Neural crest cell (in vitro differentiated cells): Measurements from ENCODE around the gene PRDM16. TPM values are rescaled to one million over a fixed set of nuclear protein-coding genes. Genes with fewer than 3 reads are reported as not detected.

Experiments used
- DNase-seq: peaks from one replicate; pipeline ENCODE4 v3.0.0; 2021; ENCODE audit warnings: low read depth, mixed read lengths, low spot score
- H3K27ac Mint-ChIP-seq: one replicate; pipeline ENCODE4 v1.8.0; 2021; ENCODE audit warnings: mild to moderate bottlenecking, mixed read lengths; ENCODE audit not compliant: unreplicated experiment
- H3K27me3 Mint-ChIP-seq: 2 replicates; pipeline ENCODE4 v1.8.0; 2021; ENCODE audit warnings: low read depth, mild to moderate bottlenecking, mixed read lengths
- H3K36me3 Mint-ChIP-seq: 2 replicates; pipeline ENCODE4 v1.8.0; 2021; ENCODE audit warnings: low read depth, mild to moderate bottlenecking, mixed read lengths
- H3K4me1 Mint-ChIP-seq: 2 replicates; pipeline ENCODE4 v1.8.0; 2021; ENCODE audit warnings: mixed read lengths
- H3K4me3 Mint-ChIP-seq: one replicate; pipeline ENCODE4 v1.8.0; 2021; ENCODE audit warnings: mild to moderate bottlenecking, mixed read lengths
- H3K9me3 Mint-ChIP-seq: 2 replicates; pipeline ENCODE4 v1.8.0; 2021; ENCODE audit warnings: mixed read lengths
- total RNA-seq: library from RNA; stranded (reverse); gene quantifications from 2 replicates; pipeline ENCODE4 v1.2.1, GENCODE V29; 2021
- TF ChIP-seq, protein P1 (sequence below): fragments of 200-600 bp; sonication (generic); conservative IDR thresholded peaks from 2 replicates; pipeline ENCODE4 v1.5.0; 2021; ENCODE audit warnings: antibody characterized with exemption, mild to moderate bottlenecking

The PRDM16 gene
- total RNA-seq, 1 donor from 2014 or later = 11.7 TPM

DNA sequence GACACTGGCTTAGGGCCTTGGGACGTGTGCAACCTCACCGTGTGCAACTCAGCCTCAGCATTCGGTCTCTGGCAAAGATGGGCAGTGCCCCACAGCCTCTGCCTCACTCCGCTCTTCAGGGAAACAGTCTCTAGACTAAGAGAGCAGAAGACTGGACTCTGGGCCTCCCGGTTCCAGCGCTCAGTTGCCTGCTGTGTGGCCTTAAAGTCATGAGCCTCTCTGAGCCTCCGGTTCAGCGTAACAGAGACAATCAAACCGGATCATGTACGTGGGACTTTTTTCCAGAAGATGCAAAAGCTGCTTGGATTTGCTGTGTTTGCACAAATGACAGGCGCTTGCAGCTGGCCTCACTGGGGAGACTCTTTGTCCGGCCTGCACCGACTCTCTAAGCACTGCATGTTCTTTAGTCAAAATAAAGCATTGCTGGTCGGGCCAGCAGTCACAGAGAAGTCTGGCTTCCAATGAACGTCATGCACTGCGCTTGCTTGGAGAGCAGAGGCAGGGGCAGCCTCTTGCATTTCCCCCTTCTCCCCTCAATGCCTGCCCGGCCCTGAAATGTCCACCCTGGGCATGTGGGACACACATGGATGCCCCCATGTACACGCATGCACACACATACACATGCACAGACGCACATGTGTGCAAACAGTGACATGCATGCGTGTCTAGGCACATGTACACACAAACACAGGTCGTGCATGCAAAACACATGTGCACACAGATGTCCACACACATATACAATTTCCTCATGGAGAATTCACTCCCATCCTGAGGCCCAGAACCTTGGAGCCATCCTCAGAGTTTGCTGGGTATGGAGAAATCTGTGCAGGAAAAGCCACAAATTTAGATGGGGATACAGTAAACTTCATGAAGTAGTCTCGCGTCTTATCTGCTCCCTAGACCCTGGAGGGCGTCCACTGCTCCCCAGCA, 152.4 kb downstream of the PRDM16 start:
- H3K4me1 Mint-ChIP-seq = peaks cover 73% of the 10 kb centered on the region
- peak overlapping the region; percentile 50 for H3K27ac Mint-ChIP-seq
- H3K36me3 Mint-ChIP-seq = no peaks in the 10 kb centered on the region
- peak overlapping the region; percentile 34 for H3K4me3 Mint-ChIP-seq
- DNase-seq = no peak
- peaks cover 54% of the 10 kb centered on the region for H3K27me3 Mint-ChIP-seq
- TF ChIP-seq, protein P1, sequence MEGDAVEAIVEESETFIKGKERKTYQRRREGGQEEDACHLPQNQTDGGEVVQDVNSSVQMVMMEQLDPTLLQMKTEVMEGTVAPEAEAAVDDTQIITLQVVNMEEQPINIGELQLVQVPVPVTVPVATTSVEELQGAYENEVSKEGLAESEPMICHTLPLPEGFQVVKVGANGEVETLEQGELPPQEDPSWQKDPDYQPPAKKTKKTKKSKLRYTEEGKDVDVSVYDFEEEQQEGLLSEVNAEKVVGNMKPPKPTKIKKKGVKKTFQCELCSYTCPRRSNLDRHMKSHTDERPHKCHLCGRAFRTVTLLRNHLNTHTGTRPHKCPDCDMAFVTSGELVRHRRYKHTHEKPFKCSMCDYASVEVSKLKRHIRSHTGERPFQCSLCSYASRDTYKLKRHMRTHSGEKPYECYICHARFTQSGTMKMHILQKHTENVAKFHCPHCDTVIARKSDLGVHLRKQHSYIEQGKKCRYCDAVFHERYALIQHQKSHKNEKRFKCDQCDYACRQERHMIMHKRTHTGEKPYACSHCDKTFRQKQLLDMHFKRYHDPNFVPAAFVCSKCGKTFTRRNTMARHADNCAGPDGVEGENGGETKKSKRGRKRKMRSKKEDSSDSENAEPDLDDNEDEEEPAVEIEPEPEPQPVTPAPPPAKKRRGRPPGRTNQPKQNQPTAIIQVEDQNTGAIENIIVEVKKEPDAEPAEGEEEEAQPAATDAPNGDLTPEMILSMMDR = no peak
- no peaks in the 10 kb centered on the region for H3K9me3 Mint-ChIP-seq

DNA sequence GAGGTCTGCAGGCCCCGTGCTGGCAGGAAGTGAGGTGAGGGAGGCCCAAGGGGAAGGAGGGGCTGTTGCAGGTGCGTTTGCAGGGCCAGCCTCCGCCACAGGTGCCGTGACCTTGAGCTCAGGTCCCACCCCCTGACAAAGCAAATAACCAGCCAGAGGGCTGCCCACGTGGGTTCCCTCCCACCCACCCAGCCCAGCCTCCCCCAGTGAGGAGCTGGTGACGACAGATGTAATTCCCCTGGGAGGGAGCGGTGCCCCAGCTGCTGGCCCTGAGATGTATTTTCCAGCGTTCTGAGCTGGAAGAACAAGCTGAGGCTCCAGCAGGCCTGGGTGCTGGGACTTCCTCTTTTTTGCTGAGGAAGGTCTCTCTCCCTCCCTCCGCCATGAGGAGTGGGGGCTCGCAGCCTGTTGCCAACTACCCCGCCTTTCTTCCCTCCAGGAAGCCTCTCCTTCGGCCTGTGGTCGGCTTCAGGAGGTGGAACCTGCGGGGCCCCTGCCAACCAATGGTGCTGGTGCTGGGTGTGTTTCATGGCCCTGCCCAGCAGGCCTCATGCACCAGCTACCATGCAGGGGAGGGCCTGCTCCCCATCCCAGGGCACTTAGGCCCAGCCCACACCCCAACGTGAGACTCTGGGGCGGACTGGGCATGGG, 153.2 kb downstream of the PRDM16 start:
- H3K4me1 Mint-ChIP-seq = peaks cover 72% of the 10 kb centered on the region
- peaks cover 61% of the 10 kb centered on the region for H3K27me3 Mint-ChIP-seq
- TF ChIP-seq, protein P1 = no peak
- H3K4me3 Mint-ChIP-seq = no peak overlapping the region
- no peak overlapping the region for H3K27ac Mint-ChIP-seq
- no peaks in the 10 kb centered on the region for H3K9me3 Mint-ChIP-seq
- H3K36me3 Mint-ChIP-seq = no peaks in the 10 kb centered on the region
- no peak for DNase-seq

DNA sequence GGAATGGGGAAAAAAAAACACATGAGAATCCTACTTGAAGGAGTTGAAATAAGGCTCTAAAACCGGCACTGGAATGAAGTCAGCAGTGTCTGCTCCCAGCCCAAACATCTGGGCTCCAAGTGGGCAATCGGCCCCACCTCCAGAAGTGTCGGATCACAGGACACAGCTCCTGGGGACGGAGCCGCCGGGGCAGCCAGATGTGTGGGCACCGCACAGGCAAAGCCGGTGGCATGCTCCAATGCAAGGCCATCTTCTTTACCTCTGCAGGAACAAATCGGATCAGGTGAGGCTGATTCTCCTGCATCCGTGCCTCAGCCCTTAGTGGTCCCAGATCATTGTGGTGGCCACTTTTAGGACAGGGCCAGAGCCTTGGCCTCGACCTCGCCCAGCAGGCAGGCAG, 156.7 kb downstream of the PRDM16 start:
- H3K27me3 Mint-ChIP-seq = peaks cover 75% of the 10 kb centered on the region
- no peaks in the 10 kb centered on the region for H3K36me3 Mint-ChIP-seq
- H3K4me1 Mint-ChIP-seq = peaks cover 58% of the 10 kb centered on the region
- H3K4me3 Mint-ChIP-seq = no peak overlapping the region
- TF ChIP-seq, protein P1 = no peak
- H3K27ac Mint-ChIP-seq = no peak overlapping the region
- no peak for DNase-seq
- no peaks in the 10 kb centered on the region for H3K9me3 Mint-ChIP-seq

DNA sequence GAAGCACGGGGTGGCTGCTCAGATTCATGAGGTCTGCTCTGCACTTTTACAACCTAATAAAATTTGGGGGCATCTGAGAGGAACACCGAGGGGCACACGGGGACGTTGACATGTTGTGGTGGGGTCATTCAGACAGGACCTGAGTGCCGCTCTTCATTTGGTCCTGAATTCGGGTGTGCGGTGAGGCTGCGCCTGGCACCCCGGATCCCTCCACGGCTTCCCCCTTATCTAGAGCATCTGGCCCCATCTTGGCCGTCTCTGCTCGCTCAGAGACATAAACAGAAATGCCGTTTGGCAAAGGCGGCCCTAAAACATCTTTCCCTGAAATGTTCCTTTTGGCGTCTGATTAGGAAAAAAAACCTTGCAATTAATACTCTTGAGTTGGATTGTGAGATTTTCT, 157.2 kb downstream of the PRDM16 start:
- H3K4me1 Mint-ChIP-seq = peaks cover 53% of the 10 kb centered on the region
- H3K27me3 Mint-ChIP-seq = peaks cover 80% of the 10 kb centered on the region
- H3K27ac Mint-ChIP-seq = no peak overlapping the region
- no peak for DNase-seq
- H3K9me3 Mint-ChIP-seq = no peaks in the 10 kb centered on the region
- no peak overlapping the region for H3K4me3 Mint-ChIP-seq
- TF ChIP-seq, protein P1 = no peak
- H3K36me3 Mint-ChIP-seq = no peaks in the 10 kb centered on the region

DNA sequence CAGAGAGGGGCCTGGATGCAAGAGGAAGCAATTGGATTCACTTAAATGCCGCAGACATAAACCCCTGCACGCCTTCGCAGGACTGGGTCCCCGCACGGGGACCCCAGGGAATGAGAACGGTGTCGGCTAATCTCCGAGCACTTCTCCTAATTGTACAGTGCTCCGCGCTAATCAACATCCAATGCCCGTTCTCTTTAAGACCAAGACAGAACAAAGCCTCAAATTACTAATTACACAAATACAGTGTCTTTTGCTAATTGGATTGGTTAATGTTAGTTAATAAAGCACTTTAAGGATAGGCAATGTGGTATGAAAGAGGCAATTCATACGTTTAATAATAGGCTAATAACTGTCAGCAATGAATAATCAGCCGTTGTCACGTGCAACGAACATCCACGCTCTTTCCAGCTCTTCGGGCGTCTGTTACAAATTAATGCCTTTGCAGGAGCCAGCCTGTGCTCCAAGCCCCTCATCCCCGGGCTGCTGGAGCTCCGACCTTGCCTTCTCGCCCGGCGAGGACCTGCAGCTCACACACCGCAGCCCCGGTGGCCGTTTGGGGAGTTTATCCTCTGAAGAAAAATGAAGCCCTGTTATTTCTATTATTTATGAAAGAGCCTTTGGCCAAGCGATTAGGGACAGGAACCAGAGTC, 157.8 kb downstream of the PRDM16 start:
- peak overlapping the region; percentile 78 for H3K4me3 Mint-ChIP-seq
- H3K4me1 Mint-ChIP-seq = peaks cover 47% of the 10 kb centered on the region
- DNase-seq = no peak
- H3K36me3 Mint-ChIP-seq = no peaks in the 10 kb centered on the region
- H3K9me3 Mint-ChIP-seq = no peaks in the 10 kb centered on the region
- no peak overlapping the region for H3K27ac Mint-ChIP-seq
- TF ChIP-seq, protein P1 = no peak
- H3K27me3 Mint-ChIP-seq = peaks cover 78% of the 10 kb centered on the region
